Putamen (tissue), 1 donor: ENCODE results near the gene PNMT.
"Not testable (repeated sequence)": the region's sequence is repeated elsewhere in the genome, so short reads cannot be mapped to it uniquely, and the experiment has no call there.

ENCODE experiments used
- DNase-seq: peaks from one replicate; pipeline ENCODE4 v3.0.0-alpha.2; 2016; ENCODE audit warnings: low spot score

The PNMT gene

GRCh38 chr17:39709319-39709997 lies 41.2 kb downstream of the PNMT start:
- DNase-seq = no peak

GRCh38 chr17:39709998-39710964 lies 42.0 kb downstream of the PNMT start:
- no peak for DNase-seq

- not testable (repeated sequence) for DNase-seq
Measured at GRCh38 chr17:39711071-39711470, 42.8 kb downstream of the PNMT start.

- no peak for DNase-seq
Measured at GRCh38 chr17:39711851-39712250, 43.6 kb downstream of the PNMT start.

DNA sequence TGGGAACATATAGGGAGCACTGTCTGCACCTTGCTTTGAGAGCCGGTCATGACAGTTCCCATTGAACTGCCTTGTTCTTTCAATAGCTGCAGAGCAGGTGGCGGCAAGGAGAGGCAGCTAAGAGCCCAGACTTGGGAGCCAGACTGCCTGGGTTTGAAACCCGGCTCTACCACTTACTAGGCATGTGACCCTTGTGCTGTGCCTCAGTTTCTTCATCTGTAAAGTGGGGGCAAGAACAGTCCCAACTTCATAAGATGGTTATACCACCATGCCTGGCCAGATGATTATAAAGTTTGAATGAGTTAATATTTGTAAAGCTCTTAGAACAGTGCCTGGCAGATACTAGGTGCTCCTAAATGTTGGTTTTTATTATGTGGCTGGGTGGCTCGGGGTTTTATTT lies 46.0 kb downstream of the PNMT start:
- DNase-seq = no peak

DNA sequence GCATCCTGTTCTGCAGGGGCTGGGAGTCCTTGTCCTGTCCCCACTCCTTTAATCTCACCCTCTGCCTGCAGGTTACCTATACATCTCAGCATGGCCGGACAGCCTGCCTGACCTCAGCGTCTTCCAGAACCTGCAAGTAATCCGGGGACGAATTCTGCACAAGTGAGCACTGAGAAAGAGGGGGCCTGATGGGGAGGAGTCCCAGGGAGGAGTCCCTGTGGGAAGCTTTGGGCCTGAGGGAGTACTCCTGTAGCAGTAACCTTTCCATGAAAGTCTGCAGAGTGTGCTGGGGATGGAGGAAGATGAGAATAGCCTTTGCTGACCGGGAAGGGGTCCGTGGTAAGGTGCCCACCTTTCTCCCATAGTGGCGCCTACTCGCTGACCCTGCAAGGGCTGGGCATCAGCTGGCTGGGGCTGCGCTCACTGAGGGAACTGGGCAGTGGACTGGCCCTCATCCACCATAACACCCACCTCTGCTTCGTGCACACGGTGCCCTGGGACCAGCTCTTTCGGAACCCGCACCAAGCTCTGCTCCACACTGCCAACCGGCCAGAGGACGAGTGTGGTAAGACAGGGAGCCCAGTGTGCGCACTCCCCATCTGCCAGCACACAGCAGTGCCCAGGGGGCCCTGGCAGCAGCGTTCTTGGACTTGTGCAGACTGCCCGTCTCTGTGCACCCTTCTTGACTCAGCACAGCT lies 47.3 kb downstream of the PNMT start:
- DNase-seq = no peak

DNA sequence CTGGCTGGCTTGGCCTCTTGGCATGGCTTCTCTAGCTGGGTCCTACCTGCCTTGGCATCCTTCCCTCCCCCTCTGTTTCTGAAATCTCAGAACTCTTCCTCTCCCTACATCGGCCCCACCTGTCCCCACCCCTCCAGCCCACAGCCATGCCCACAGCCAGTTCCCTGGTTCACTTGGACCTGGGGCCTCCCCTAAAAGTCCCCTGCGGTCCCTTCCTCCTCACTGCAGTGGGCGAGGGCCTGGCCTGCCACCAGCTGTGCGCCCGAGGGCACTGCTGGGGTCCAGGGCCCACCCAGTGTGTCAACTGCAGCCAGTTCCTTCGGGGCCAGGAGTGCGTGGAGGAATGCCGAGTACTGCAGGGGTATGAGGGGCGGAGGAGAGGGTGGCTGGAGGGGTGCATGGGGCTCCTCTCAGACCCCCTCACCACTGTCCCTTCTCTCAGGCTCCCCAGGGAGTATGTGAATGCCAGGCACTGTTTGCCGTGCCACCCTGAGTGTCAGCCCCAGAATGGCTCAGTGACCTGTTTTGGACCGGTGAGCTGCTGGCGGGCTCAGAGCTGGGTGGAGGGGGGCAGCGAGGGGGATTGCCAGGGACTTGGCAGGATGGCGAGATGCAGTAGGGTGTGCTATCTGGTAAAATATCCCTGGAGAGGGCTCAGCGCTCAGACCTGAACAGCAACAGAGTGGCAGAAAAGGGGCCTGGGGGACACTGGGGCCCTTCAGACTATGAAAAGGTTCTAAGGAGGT lies 48.0 kb downstream of the PNMT start:
- DNase-seq = no peak

DNA sequence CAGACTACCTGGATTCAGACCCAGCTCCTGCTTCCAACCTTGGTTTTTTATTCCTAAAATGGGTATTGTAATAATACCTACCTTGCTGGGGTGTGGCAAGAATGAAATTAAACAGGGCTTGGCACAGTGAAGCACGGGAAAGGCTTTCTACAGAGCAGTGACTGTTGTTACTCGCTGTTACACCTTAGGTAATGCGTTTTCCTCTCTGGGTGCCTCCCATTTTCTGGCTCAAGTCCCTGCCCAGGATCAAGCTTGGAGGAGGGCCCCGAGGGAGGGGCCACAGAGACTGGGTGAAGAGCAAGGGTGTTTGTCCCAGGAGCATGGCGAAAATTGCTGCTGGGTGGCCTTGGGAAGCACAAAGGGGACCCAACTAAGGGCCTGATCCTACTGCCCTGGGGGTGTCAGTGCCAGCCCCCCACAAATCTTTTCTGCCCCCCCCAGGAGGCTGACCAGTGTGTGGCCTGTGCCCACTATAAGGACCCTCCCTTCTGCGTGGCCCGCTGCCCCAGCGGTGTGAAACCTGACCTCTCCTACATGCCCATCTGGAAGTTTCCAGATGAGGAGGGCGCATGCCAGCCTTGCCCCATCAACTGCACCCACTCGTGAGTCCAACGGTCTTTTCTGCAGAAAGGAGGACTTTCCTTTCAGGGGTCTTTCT lies 48.8 kb downstream of the PNMT start:
- DNase-seq = no peak

DNA sequence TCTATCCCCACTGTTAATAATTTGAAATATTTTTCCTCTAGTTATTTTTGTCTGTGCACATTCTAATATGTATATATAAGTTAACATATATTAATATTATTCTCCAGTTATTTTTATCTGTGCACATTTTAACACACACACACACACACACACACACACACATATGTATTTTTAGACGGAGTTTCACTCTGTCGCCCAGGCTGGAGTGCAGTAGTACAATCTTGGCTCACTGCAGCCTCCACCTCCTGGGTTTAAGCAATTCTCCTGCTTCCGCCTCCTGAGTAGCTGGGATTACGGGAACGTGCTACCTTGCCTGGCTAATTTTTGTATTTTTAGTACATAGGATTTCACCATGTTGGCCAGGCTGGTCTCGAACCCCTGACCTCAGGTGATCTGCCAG lies 49.4 kb downstream of the PNMT start:
- no peak for DNase-seq

DNA sequence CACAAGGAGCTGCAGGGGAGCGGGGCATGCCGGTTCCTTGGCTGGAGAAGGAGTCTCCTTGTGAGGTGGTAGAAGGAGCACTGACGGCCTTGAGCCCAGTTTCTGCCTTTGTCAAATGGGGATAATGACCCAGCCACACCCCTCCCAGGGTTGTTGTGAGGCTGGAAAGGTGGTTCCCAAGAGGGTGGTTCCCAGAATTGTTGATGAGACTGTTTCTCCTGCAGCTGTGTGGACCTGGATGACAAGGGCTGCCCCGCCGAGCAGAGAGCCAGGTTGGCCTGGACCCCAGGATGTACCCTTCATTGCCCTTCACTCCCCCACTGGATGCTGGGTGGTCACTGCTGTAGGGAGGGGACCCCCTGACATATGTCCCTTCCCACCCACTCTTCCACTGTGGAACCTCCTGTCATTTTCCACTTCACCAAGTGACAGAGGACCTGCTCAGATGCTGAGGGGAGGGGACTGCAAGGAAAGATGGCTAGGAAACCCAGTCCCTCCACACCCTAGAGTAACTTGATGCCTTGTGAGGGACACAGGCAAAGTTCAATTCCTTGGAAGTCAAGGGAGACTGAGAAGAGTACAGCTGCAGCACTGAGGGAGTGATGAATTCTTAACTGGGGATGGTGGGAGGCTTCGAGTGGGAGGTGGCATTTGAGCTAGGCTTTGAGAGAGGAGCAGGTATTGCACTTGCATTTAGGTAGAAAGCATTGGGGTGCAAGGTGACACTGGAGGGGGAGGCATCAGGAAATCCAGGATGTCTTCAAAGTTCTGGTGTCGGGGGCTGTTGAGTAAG lies 51.5 kb downstream of the PNMT start:
- peak; percentile 82 for DNase-seq
